A549 (cell line): ENCODE measurements around the gene NDEL1. TPM values are rescaled to one million over a fixed set of nuclear protein-coding genes. Genes with fewer than 3 reads are reported as not detected.

Experiments
- ATAC-seq, 2 experiments: fragments of 200-7000 bp in 1 of 2; fragments of >200 bp in 1 of 2; cut with Nextera tagmentation in 1 of 2; cut with Tn5 transposase in 1 of 2; 3 replicates each; pipeline versions ENCODE4 v1.8.0 to v1.9.1; 2018 to 2020; ENCODE audit warnings: mild to moderate bottlenecking in 1 of 2, moderate library complexity in 1 of 2
- CTCF ChIA-PET: fragments of 300-600 bp; sonication (Branson Sonifier 250); formaldehyde crosslinking; extraction: SDS; loops from one replicate; lab custom pipeline; 2021; ENCODE audit warnings: antibody characterized with exemption, inconsistent platforms; lab: Yijun Ruan, JAX
- POLR2A ChIA-PET: fragments of 350-600 bp; formaldehyde crosslinking; extraction: SDS; loops from one replicate; lab custom pipeline; 2021; ENCODE audit warnings: antibody characterized with exemption, inconsistent platforms; lab: Yijun Ruan, JAX
- DNase-seq, 2 experiments: peaks; one replicate each; pipeline versions ENCODE4 v3.0.0 to v3.0.0-alpha.2; 2011 to 2016; ENCODE audit warnings: low read depth in 1 of 2, low spot score in 1 of 2
- FAIRE-seq: peaks from 2 replicates; lab custom pipeline; 2011; peaks lifted over from hg19 to GRCh38; lab: Jason Lieb, UNC
- H3K27ac ChIP-seq, 2 experiments: fragments of >200 bp; sonication (Bioruptor Twin); formaldehyde crosslinking; 3 replicates each; pipeline ENCODE4 v1.5.1; 2016 to 2017
- H3K4me1 ChIP-seq: fragments of >200 bp; sonication (Bioruptor Twin); formaldehyde crosslinking; 3 replicates; pipeline ENCODE4 v1.6.1; 2016
- H3K4me2 ChIP-seq: fragments of >200 bp; sonication (Bioruptor Twin); formaldehyde crosslinking; 3 replicates; pipeline ENCODE4 v1.6.1; 2016
- H3K4me3 ChIP-seq: fragments of >200 bp; sonication (Bioruptor Twin); formaldehyde crosslinking; 3 replicates; pipeline ENCODE4 v1.5.1; 2016
- H3K9me3 ChIP-seq: fragments of >200 bp; sonication (Bioruptor Twin); formaldehyde crosslinking; 3 replicates; pipeline ENCODE4 v1.6.1; 2016
- CEBPB ChIP-seq, 2 experiments: fragments of >200 bp in 1 of 2; sonication (Bioruptor Twin) in 1 of 2; formaldehyde crosslinking in 1 of 2; IDR thresholded peaks; 2 replicates each; pipeline ENCODE4 v1.6.1; 2012 to 2016
- CHD4 ChIP-seq: fragments of 200-600 bp; sonication (generic); IDR thresholded peaks from 2 replicates; pipeline ENCODE4 v1.6.1; 2016; ENCODE audit warnings: antibody characterized with exemption, mild to moderate bottlenecking, borderline replicate concordance
- ELK1 ChIP-seq: fragments of 150-350 bp; IDR thresholded peaks from 2 replicates; pipeline ENCODE4 v1.6.1; 2014; ENCODE audit warnings: low read depth, mild to moderate bottlenecking, low read length
- ESRRA ChIP-seq: fragments of 150-350 bp; IDR thresholded peaks from 2 replicates; pipeline ENCODE4 v1.6.1; 2014; ENCODE audit warnings: mild to moderate bottlenecking, low read length, borderline replicate concordance
- FOSB ChIP-seq: fragments of 250-450 bp; sonication (Bioruptor Pico); IDR thresholded peaks from 2 replicates; pipeline ENCODE4 v1.5.0; 2020; ENCODE audit warnings: mild to moderate bottlenecking, moderate library complexity
- GATA3 ChIP-seq: IDR thresholded peaks from 2 replicates; pipeline ENCODE4 v1.6.1; 2012; ENCODE audit warnings: borderline replicate concordance
- HES2 ChIP-seq: fragments of >200 bp; sonication (Bioruptor Twin); formaldehyde crosslinking; IDR thresholded peaks from 2 replicates; pipeline ENCODE4 v1.6.1; 2016
- HOXB13 ChIP-seq: fragments of 250-450 bp; sonication (Bioruptor Pico); IDR thresholded peaks from 2 replicates; pipeline ENCODE4 v1.5.0; 2020; ENCODE audit warnings: low read depth, mild to moderate bottlenecking, moderate library complexity
- KDM1A ChIP-seq: fragments of 200-600 bp; sonication (generic); IDR thresholded peaks from 2 replicates; pipeline ENCODE4 v1.6.1; 2016; ENCODE audit warnings: low read depth, mild to moderate bottlenecking
- MAX ChIP-seq: IDR thresholded peaks from 2 replicates; pipeline ENCODE4 v1.6.1; 2012
- NFE2L2 ChIP-seq: fragments of 150-350 bp; conservative IDR thresholded peaks from 2 replicates; pipeline ENCODE4 v1.6.1; 2014; ENCODE audit warnings: low read length
- NPAS2 ChIP-seq: fragments of 250-450 bp; sonication (Bioruptor Pico); IDR thresholded peaks from 2 replicates; pipeline ENCODE4 v1.8.0; 2022; ENCODE audit warnings: mild to moderate bottlenecking, moderate library complexity, borderline replicate concordance
- RAD21 ChIP-seq, 2 experiments: fragments of >200 bp in 1 of 2; sonication (Bioruptor Twin) in 1 of 2; formaldehyde crosslinking in 1 of 2; IDR thresholded peaks in 1 of 2; conservative IDR thresholded peaks in 1 of 2; 2 replicates in 1 of 2; 3 replicates in 1 of 2; pipeline ENCODE4 v1.6.1; 2012 to 2018; ENCODE audit warnings: inconsistent platforms in 1 of 2
- SREBF2 ChIP-seq: fragments of 450-650 bp; IDR thresholded peaks from 2 replicates; pipeline ENCODE4 v1.6.1; 2014; ENCODE audit warnings: mild to moderate bottlenecking, moderate library complexity
- ZC3H11A ChIP-seq: fragments of 450-650 bp; IDR thresholded peaks from 2 replicates; pipeline ENCODE4 v1.6.1; 2014; ENCODE audit warnings: antibody characterized with exemption, mild to moderate bottlenecking
- ZFP36 ChIP-seq: fragments of 450-650 bp; IDR thresholded peaks from 2 replicates; pipeline ENCODE4 v1.6.1; 2014; ENCODE audit warnings: borderline replicate concordance; ENCODE audit not compliant: partially characterized antibody
- ZNF302 ChIP-seq: fragments of 250-450 bp; sonication (Bioruptor Pico); IDR thresholded peaks from 2 replicates; pipeline ENCODE4 v1.9.0; 2021; ENCODE audit warnings: inconsistent platforms, mild to moderate bottlenecking, moderate library complexity
- ZSCAN20 ChIP-seq: fragments of 250-450 bp; sonication (Bioruptor Pico); IDR thresholded peaks from 2 replicates; pipeline ENCODE4 v1.8.0; 2022; ENCODE audit warnings: mild to moderate bottlenecking, moderate library complexity
- WGBS: methylation state at CpG from one replicate; pipeline ENCODE4 v1.1.6; 2017; ENCODE audit errors: missing lambda C conversion rate; 5-methylcytosine and 5-hydroxymethylcytosine counted together
- polyA plus RNA-seq, 4 experiments: library from polyadenylated mRNA; depleted of rRNA in 3 of 4; stranded (reverse); fragments of >200 nt; fragmentation: RNase III in 1 of 4; extraction: RNeasy Plus Mini Kit Qiagen cat#74134 plus additional on column Dnase treatment in 1 of 4; gene quantifications; 2 replicates in 3 of 4; 3 replicates in 1 of 4; pipeline ENCODE4 v1.2.3, GENCODE V29; 2011 to 2017
- TF ChIP-seq, protein P1 (sequence below): fragments of 200-600 bp; sonication (generic); IDR thresholded peaks from 2 replicates; pipeline ENCODE4 v1.6.1; 2016; ENCODE audit warnings: antibody characterized with exemption, mild to moderate bottlenecking, moderate library complexity

Gene NDEL1
- polyA plus RNA-seq, 2 of the 4 experiments (the other 2 are of a cell fraction), result 53.3 to 91.0 TPM

DNA sequence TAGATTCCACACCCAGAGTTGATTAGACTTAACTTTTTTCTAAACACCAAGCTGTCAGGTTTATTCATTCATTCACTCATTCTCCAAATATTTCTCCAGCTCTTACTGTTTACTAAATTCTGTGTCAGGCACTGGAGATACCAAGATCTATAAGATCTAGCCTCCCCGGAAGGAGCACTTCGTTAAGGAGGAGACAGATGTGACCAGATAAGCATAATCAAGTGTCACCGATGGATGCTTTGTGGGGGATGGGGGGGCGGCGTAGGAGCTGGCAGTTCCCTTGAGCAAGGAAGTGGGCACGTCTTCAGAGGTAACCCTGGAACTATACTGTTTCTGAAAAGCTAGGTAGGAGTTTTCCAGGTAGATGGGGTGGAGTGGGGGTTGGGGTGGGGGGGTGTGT lies 48.8 kb upstream of the NDEL1 start:
- Histone ChIP-seq H3K4me2 (no peak overlapping the region), H3K27ac (no peak overlapping the region), H3K4me3 (no peak overlapping the region), H3K9me3 (no peaks in the 10 kb centered on the region), H3K4me1 (peaks cover 16% of the 10 kb centered on the region)
- ATAC-seq, result no peak
- ChIA-PET POLR2A (interaction anchor here (1.0 kb wide), 1 partner anchor 272 kb away, joined by 3 read pairs; no protein-coding TSS in a partner anchor), CTCF (interaction anchor here (0.6 to 8.2 kb wide), 10 partner anchors 8 to 399 kb away, joined by 3 to 82 read pairs (median 3); no protein-coding TSS in a partner anchor)
- WGBS, result 72% methylated on average over 6 of the region's 6 CpGs
- no peak for DNase-seq
- TF ChIP-seq HES2, result no peak
- TF ChIP-seq CEBPB (IDR thresholded peaks at IDR 0.05), result no peak
- TF ChIP-seq ZSCAN20 (CRISPR knock-in tag), result no peak
- TF ChIP-seq, protein P1, sequence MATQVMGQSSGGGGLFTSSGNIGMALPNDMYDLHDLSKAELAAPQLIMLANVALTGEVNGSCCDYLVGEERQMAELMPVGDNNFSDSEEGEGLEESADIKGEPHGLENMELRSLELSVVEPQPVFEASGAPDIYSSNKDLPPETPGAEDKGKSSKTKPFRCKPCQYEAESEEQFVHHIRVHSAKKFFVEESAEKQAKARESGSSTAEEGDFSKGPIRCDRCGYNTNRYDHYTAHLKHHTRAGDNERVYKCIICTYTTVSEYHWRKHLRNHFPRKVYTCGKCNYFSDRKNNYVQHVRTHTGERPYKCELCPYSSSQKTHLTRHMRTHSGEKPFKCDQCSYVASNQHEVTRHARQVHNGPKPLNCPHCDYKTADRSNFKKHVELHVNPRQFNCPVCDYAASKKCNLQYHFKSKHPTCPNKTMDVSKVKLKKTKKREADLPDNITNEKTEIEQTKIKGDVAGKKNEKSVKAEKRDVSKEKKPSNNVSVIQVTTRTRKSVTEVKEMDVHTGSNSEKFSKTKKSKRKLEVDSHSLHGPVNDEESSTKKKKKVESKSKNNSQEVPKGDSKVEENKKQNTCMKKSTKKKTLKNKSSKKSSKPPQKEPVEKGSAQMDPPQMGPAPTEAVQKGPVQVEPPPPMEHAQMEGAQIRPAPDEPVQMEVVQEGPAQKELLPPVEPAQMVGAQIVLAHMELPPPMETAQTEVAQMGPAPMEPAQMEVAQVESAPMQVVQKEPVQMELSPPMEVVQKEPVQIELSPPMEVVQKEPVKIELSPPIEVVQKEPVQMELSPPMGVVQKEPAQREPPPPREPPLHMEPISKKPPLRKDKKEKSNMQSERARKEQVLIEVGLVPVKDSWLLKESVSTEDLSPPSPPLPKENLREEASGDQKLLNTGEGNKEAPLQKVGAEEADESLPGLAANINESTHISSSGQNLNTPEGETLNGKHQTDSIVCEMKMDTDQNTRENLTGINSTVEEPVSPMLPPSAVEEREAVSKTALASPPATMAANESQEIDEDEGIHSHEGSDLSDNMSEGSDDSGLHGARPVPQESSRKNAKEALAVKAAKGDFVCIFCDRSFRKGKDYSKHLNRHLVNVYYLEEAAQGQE, result no peak
- TF ChIP-seq HOXB13 (CRISPR knock-in tag), result no peak
- no peak for TF ChIP-seq ZC3H11A
- no peak for TF ChIP-seq MAX
- TF ChIP-seq NPAS2 (CRISPR knock-in tag), result no peak
- TF ChIP-seq FOSB, result no peak
- no peak for FAIRE-seq

DNA sequence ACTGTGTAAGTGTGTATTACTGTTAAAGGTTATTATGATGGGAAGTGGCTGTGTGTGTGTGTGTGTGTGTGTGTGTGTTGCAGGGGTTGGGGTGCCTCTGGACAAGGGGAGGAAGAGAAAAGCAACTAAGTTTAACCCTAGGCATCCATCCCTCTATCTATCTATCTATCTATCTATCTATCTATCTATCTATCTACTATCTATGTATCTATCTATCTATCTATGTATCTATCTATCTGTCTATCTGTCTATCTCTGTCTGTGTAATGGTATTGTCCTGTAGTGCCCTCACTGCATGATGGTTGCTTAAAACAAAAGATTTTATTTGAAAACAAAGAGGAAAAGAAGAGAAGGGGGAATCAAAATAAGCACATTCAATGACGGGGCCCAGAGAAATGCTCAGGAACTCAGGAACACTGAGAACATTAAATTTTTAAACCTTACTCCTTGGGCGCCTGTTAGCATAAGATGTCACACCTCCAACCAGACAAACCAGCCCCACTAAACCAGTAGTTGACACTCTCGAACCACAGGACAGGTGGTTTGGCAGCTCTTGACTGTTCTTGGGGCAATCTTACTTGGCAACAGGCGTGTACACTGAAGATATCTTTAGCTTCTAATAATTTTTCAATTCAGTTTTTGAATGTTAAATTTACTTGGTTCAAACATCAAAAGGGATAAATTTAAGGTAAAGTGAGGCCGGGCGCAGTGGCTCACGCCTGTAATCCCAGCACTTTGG lies 47.6 kb upstream of the NDEL1 start:
- no peak for TF ChIP-seq RAD21 (conservative IDR thresholded peaks at IDR 0.05 in 1 of 2, IDR thresholded peaks at IDR 0.05 in 1 of 2)
- no peak for TF ChIP-seq SREBF2
- no peak for TF ChIP-seq ZNF302 (CRISPR knock-in tag)
- TF ChIP-seq ESRRA, result no peak
- no peak for TF ChIP-seq KDM1A
- TF ChIP-seq ZFP36, result no peak
- TF ChIP-seq CHD4, result no peak
- no peak for TF ChIP-seq NFE2L2
- no peak for TF ChIP-seq GATA3
- TF ChIP-seq ELK1, result no peak
- no peak for TF ChIP-seq FOSB
- DNase-seq (no peak), FAIRE-seq (no peak), ATAC-seq (no peak)
- Histone ChIP-seq H3K27ac (no peak overlapping the region), H3K4me1 (peaks cover 18% of the 10 kb centered on the region), H3K4me2 (no peak overlapping the region), H3K4me3 (no peak overlapping the region), H3K9me3 (no peaks in the 10 kb centered on the region)
- CTCF ChIA-PET, result interaction anchor here (0.8 to 8.2 kb wide), 4 partner anchors 13 to 359 kb away, joined by 3 to 82 read pairs (median 4); no protein-coding TSS in a partner anchor
- POLR2A ChIA-PET, result no interaction called here
- 87% methylated on average over 7 of the region's 7 CpGs for WGBS
